Skeletal muscle tissue (tissue), 4 donors: ENCODE data around the gene MSI2. TPM values are rescaled to one million over a fixed set of nuclear protein-coding genes. Genes with fewer than 3 reads are reported as not detected.

Source experiments
- H3K27ac ChIP-seq: one replicate; pipeline ENCODE4 v1.7.0; 2013; ENCODE audit warnings: mild to moderate bottlenecking, low read depth, low read length, inconsistent platforms
- H3K27me3 ChIP-seq, 3 donors: one replicate each; pipeline ENCODE4 v1.7.0; 2013; ENCODE audit warnings: low read length in 3 of 3; ENCODE audit not compliant: control insufficient read depth in 3 of 3, insufficient read depth in 3 of 3
- H3K36me3 ChIP-seq, 3 donors: one replicate each; pipeline ENCODE4 v1.7.0; 2013; ENCODE audit warnings: low read length in 3 of 3; ENCODE audit not compliant: control insufficient read depth in 3 of 3, insufficient read depth in 3 of 3
- H3K4me1 ChIP-seq, 3 donors: one replicate each; pipeline ENCODE4 v1.7.0; 2013; ENCODE audit warnings: low read length in 3 of 3, mild to moderate bottlenecking in 3 of 3; ENCODE audit not compliant: control insufficient read depth in 3 of 3, insufficient read depth in 3 of 3
- H3K4me3 ChIP-seq, 3 donors: one replicate each; pipeline ENCODE4 v1.7.0; 2013; ENCODE audit warnings: low read length in 3 of 3
- H3K9ac ChIP-seq, 3 donors: one replicate each; pipeline ENCODE4 v1.7.0; 2013; ENCODE audit warnings: low read length in 3 of 3, mild to moderate bottlenecking in 3 of 3, moderate library complexity in 2 of 3, low read depth in 1 of 3
- H3K9me3 ChIP-seq, 3 donors: one replicate each; pipeline ENCODE4 v1.7.0; 2013; ENCODE audit warnings: low read length in 3 of 3; ENCODE audit not compliant: control insufficient read depth in 3 of 3
- total RNA-seq: library from RNA; depleted of rRNA; stranded (reverse); fragments of >200 nt; gene quantifications from one replicate; pipeline ENCODE4 v1.2.3, GENCODE V29; 2014
- donor health status: Osteomylitis.

MSI2 gene
- total RNA-seq, 1 donor from 2014 or later: 20.4 TPM

DNA sequence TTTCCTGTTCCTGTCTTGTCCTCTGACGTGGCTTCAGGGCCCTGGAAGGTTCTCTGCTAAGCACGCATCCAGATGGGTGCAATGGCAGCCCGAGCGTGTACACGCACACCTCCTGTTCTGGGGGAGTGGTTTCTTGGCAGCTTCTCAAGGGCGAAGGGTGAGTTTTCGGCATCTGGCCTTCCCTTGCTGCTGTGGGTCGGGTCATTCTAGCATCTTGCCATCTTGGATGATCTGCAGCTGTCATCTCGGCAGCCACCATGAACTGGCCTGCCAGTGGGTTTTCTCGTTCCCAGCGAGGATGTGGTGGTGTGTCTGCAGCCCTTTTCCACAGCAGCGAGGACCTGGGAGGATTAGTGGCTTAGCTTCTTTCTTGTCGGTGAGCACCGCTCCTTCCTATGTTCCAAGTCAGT, 10.6 kb downstream of the MSI2 start:
- no peak overlapping the region for H3K27ac ChIP-seq
- H3K36me3 ChIP-seq: peaks cover 32 to 43% (median 43%) of the 10 kb centered on the region in 3 donors
- no peaks in the 10 kb centered on the region for H3K9me3 ChIP-seq
- H3K4me3 ChIP-seq: no peak overlapping the region
- peaks cover 11 to 53% (median 38%) of the 10 kb centered on the region in 3 donors for H3K4me1 ChIP-seq
- no peak overlapping the region for H3K9ac ChIP-seq
- no peaks in the 10 kb centered on the region for H3K27me3 ChIP-seq

DNA sequence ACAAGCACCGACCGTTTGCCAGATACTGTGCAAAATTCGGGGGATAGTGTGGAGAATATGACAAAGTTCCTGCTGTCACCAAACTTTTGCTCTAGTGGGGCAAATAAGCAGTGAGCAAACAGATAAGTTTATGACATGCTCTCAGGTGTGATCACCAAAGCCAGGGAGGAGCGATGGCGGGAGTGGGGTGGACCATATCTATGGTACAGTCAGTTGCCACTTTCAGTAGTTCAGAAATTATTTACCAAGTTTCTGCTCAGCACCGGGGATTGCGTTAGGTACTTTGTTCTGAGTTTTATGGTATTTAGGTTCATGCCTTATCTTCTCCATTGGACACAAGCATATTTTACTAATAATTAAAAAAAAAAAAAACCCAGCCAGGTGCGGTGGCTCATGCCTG, 11.9 kb downstream of the MSI2 start:
- Histone ChIP-seq H3K36me3 (peaks cover 27 to 31% (median 31%) of the 10 kb centered on the region in 3 donors), H3K4me3 (no peak overlapping the region), H3K4me1 (peaks cover 11 to 49% (median 34%) of the 10 kb centered on the region in 3 donors), H3K9ac (no peak overlapping the region), H3K27me3 (no peaks in the 10 kb centered on the region), H3K9me3 (no peaks in the 10 kb centered on the region), H3K27ac (no peak overlapping the region)

GRCh38 chr17:57269052-57269451, 12.7 kb downstream of the MSI2 start:
- Histone ChIP-seq H3K4me3 (no peak overlapping the region), H3K27ac (no peak overlapping the region), H3K4me1 (peaks cover 11 to 43% (median 34%) of the 10 kb centered on the region in 3 donors), H3K36me3 (peaks cover 22 to 24% (median 23%) of the 10 kb centered on the region in 3 donors), H3K9me3 (no peaks in the 10 kb centered on the region), H3K9ac (no peak overlapping the region), H3K27me3 (no peaks in the 10 kb centered on the region)

DNA sequence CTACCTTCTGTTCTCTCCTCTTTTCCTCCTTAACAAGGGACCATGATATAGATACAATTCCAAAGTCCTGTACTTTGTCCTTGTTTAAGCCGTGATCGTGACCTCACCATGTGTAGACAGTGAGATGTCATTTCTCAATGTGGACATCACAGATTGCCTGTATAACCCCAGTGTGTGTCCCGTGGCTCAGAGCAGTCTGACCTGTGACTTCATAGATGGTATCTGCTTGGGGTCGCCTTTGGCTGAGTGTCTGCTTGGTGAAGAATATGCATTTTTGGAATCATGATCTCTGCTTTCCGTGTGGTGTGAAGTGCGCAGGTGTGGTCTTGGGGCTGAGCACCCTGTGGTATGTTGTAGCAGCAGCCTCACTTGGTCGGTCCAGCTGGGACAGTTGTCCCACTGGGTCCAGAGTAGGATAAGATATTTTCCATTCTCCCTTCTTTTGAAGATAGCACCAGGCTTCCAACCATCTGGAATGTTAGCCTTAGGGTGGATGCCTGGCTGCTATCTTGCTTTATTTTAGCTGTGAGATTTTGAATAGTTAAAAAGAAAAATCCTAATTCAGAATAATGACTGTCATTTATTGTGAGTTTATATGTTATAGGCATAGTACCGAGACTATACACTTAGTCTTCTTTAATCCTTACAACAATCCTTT, 13.4 kb downstream of the MSI2 start:
- H3K27ac ChIP-seq: no peak overlapping the region

GRCh38 chr17:57270801-57271245, 14.5 kb downstream of the MSI2 start:
- Histone ChIP-seq H3K36me3 (peaks cover 18 to 25% (median 25%) of the 10 kb centered on the region in 3 donors), H3K27ac (no peak overlapping the region), H3K9ac (no peak overlapping the region), H3K27me3 (no peaks in the 10 kb centered on the region), H3K4me3 (no peak overlapping the region), H3K4me1 (peaks cover 11 to 52% (median 34%) of the 10 kb centered on the region in 3 donors), H3K9me3 (no peaks in the 10 kb centered on the region)

More for the DNA sequence above, 13.4 kb downstream of the MSI2 start:
- no peak overlapping the region for H3K9ac ChIP-seq
- no peaks in the 10 kb centered on the region for H3K9me3 ChIP-seq
- H3K4me3 ChIP-seq: no peak overlapping the region
- peaks cover 11 to 45% (median 33%) of the 10 kb centered on the region in 3 donors for H3K4me1 ChIP-seq
- H3K36me3 ChIP-seq: peaks cover 18 to 27% (median 25%) of the 10 kb centered on the region in 3 donors
- H3K27me3 ChIP-seq: no peaks in the 10 kb centered on the region

GRCh38 chr17:57271821-57272220, 15.5 kb downstream of the MSI2 start:
- H3K9me3 ChIP-seq: no peaks in the 10 kb centered on the region
- H3K36me3 ChIP-seq: peaks cover 16 to 22% (median 22%) of the 10 kb centered on the region in 3 donors
- no peaks in the 10 kb centered on the region for H3K27me3 ChIP-seq
- H3K4me1 ChIP-seq: peaks cover 19 to 57% (median 37%) of the 10 kb centered on the region in 3 donors
- H3K4me3 ChIP-seq: no peak overlapping the region
- no peak overlapping the region for H3K27ac ChIP-seq
- H3K9ac ChIP-seq: no peak overlapping the region

GRCh38 chr17:57273490-57273889, 17.2 kb downstream of the MSI2 start:
- H3K4me3 ChIP-seq: no peak overlapping the region
- H3K27ac ChIP-seq: no peak overlapping the region
- H3K36me3 ChIP-seq: peaks cover 8 to 19% (median 12%) of the 10 kb centered on the region in 3 donors
- no peak overlapping the region for H3K9ac ChIP-seq
- H3K9me3 ChIP-seq: no peaks in the 10 kb centered on the region
- H3K27me3 ChIP-seq: no peaks in the 10 kb centered on the region
- H3K4me1 ChIP-seq: peaks cover 14 to 55% (median 30%) of the 10 kb centered on the region in 3 donors

DNA sequence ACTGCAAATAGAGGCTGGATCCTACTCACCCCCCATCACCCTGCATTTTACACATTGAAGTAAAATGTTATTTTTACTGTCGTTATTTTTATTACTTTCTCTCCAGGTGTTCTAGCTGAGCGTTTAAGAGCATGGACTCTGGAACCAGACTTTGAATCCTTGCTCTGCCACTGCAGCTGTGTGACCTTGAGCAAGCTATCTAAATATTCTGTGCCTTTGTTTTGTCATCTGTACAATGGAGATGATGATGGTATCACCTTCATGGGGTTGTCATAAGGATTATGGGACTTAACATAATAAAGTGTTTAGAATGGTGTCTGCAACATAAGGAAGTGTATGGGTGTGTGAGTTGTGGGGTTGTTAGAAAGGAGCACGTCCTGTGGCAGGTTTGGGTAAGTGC, 17.8 kb downstream of the MSI2 start:
- Histone ChIP-seq H3K4me1 (peaks cover 16 to 57% (median 31%) of the 10 kb centered on the region in 3 donors), H3K27me3 (no peaks in the 10 kb centered on the region), H3K36me3 (peaks cover 9 to 24% (median 10%) of the 10 kb centered on the region in 3 donors), H3K9me3 (no peaks in the 10 kb centered on the region), H3K4me3 (no peak overlapping the region), H3K9ac (no peak overlapping the region), H3K27ac (no peak overlapping the region)

GRCh38 chr17:57275071-57275764, 18.9 kb downstream of the MSI2 start:
- Histone ChIP-seq H3K9ac (no peak overlapping the region), H3K4me1 (peaks cover 15 to 59% (median 33%) of the 10 kb centered on the region in 3 donors), H3K27ac (no peak overlapping the region), H3K36me3 (peaks cover 3 to 21% (median 10%) of the 10 kb centered on the region in 3 donors), H3K4me3 (no peak overlapping the region), H3K9me3 (no peaks in the 10 kb centered on the region), H3K27me3 (no peaks in the 10 kb centered on the region)

GRCh38 chr17:57276621-57277020, 20.3 kb downstream of the MSI2 start:
- H3K4me1 ChIP-seq: peaks cover 28 to 64% (median 39%) of the 10 kb centered on the region in 3 donors
- H3K4me3 ChIP-seq: no peak overlapping the region
- no peak overlapping the region for H3K27ac ChIP-seq
- H3K36me3 ChIP-seq: peaks cover 3 to 18% (median 6%) of the 10 kb centered on the region in 3 donors
- no peaks in the 10 kb centered on the region for H3K27me3 ChIP-seq
- H3K9me3 ChIP-seq: no peaks in the 10 kb centered on the region
- no peak overlapping the region for H3K9ac ChIP-seq
